Coronary artery (tissue), 2 donors: ENCODE data around the gene ZNF367.
"Not testable (repeated sequence)": the region's sequence is repeated elsewhere in the genome, so short reads cannot be mapped to it uniquely, and the experiment has no call there.

Experiments
- DNase-seq: peaks from one replicate; pipeline ENCODE4 v3.0.0-alpha.2; 2017; ENCODE audit warnings: low spot score
- H3K27ac ChIP-seq, 2 donors: fragments of 200-600 bp; sonication (generic); one replicate each; pipeline ENCODE4 v1.5.1; 2016 to 2019
- H3K4me3 ChIP-seq: fragments of 200-600 bp; sonication (generic); 2 replicates; pipeline ENCODE4 v1.5.1; 2016; ENCODE audit warnings: mild to moderate bottlenecking, moderate library complexity
- CTCF ChIP-seq: fragments of 200-600 bp; sonication (generic); IDR thresholded peaks from one replicate; pipeline ENCODE4 v1.5.1; 2019; ENCODE audit warnings: antibody characterized with exemption

Gene ZNF367

GRCh38 chr9:96378187-96378586 lies 40.0 kb downstream of the ZNF367 start:
- Histone ChIP-seq H3K4me3 (no peak overlapping the region), H3K27ac (no peak overlapping the region)
- no peak for DNase-seq
- TF ChIP-seq CTCF: no peak

- no peak for DNase-seq
- TF ChIP-seq CTCF: no peak
- H3K4me3 ChIP-seq: no peak overlapping the region
- no peak overlapping the region for H3K27ac ChIP-seq
Observed at GRCh38 chr9:96376891-96377874, 41.0 kb downstream of the ZNF367 start.

- not testable (repeated sequence) for H3K4me3 ChIP-seq, DNase-seq, H3K27ac ChIP-seq
Observed at GRCh38 chr9:96375507-96375906, 42.7 kb downstream of the ZNF367 start.

GRCh38 chr9:96367943-96368342 lies 50.2 kb downstream of the ZNF367 start:
- no peak overlapping the region for H3K27ac ChIP-seq
- no peak for TF ChIP-seq CTCF
- no peak for DNase-seq
- no peak overlapping the region for H3K4me3 ChIP-seq

GRCh38 chr9:96363175-96363967 lies 54.8 kb downstream of the ZNF367 start:
- Histone ChIP-seq H3K4me3 (no peak overlapping the region), H3K27ac (no peak overlapping the region)
- no peak for TF ChIP-seq CTCF
- no peak for DNase-seq

GRCh38 chr9:96362119-96362518 lies 56.1 kb downstream of the ZNF367 start:
- DNase-seq: not testable (repeated sequence)

GRCh38 chr9:96361668-96362067 lies 56.5 kb downstream of the ZNF367 start:
- no peak overlapping the region for H3K4me3 ChIP-seq
- DNase-seq: no peak
- H3K27ac ChIP-seq: no peak overlapping the region
- TF ChIP-seq CTCF: no peak

More at GRCh38 chr9:96362119-96362518, 56.1 kb downstream of the ZNF367 start:
- H3K4me3 ChIP-seq, H3K27ac ChIP-seq: not testable (repeated sequence)
